ENCODE results near the gene SYT11.

DNA sequence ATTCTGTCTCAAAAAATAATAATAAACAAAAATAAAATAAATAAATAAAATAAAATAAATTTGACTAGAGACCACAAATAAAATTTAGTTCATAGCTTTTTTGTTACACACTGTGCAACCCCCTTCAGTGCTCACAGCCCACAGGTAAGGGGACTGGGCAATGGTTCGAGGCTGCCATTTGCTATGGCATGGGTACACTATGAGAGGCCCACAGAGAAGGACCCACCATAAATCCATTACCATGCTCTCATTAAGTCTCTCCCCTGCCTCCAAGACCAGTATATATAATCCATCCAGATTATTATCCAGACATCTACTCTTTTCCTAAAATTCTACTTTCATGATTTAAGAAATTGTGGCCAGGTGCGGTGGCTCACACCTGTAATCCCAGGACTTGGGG lies 60.4 kb downstream of the SYT11 start:
- TF ChIP-seq, protein P1, sequence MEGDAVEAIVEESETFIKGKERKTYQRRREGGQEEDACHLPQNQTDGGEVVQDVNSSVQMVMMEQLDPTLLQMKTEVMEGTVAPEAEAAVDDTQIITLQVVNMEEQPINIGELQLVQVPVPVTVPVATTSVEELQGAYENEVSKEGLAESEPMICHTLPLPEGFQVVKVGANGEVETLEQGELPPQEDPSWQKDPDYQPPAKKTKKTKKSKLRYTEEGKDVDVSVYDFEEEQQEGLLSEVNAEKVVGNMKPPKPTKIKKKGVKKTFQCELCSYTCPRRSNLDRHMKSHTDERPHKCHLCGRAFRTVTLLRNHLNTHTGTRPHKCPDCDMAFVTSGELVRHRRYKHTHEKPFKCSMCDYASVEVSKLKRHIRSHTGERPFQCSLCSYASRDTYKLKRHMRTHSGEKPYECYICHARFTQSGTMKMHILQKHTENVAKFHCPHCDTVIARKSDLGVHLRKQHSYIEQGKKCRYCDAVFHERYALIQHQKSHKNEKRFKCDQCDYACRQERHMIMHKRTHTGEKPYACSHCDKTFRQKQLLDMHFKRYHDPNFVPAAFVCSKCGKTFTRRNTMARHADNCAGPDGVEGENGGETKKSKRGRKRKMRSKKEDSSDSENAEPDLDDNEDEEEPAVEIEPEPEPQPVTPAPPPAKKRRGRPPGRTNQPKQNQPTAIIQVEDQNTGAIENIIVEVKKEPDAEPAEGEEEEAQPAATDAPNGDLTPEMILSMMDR (IDR thresholded peaks at IDR 0.05; ENCODE audit: poor library complexity): no peak
- no peak for TF ChIP-seq EZH2phosphoT487 (IDR thresholded peaks at IDR 0.05; ENCODE audit: low read depth, severe bottlenecking, unreplicated experiment)
